Astrocyte (in vitro differentiated cells and primary cell): ENCODE results near the gene RAB11FIP3. TPM values are rescaled to one million over a fixed set of nuclear protein-coding genes. Genes with fewer than 3 reads are reported as not detected.

ENCODE experiments used
- DNase-seq: peaks from one replicate; pipeline ENCODE4 v3.0.0-alpha.2; 2010; ENCODE audit warnings: low read depth
- FAIRE-seq: peaks from 2 replicates; lab custom pipeline; 2011; peaks lifted over from hg19 to GRCh38; lab: Jason Lieb, UNC
- H2AFZ ChIP-seq: 2 replicates; pipeline ENCODE4 v1.6.0; 2012; ENCODE audit warnings: low read depth, low read length, inconsistent platforms
- H3K27ac ChIP-seq: 2 replicates; pipeline ENCODE4 v1.5.1; 2011; ENCODE audit warnings: low read depth, low read length, inconsistent platforms
- H3K27me3 ChIP-seq: 2 replicates; pipeline ENCODE4 v1.6.0; 2011; ENCODE audit warnings: low read length, inconsistent platforms; ENCODE audit not compliant: insufficient read depth
- H3K36me3 ChIP-seq: 2 replicates; pipeline ENCODE4 v1.5.1; 2011; ENCODE audit warnings: low read length, inconsistent platforms; ENCODE audit not compliant: insufficient read depth
- H3K4me1 ChIP-seq: 2 replicates; pipeline ENCODE4 v1.5.1; 2011; ENCODE audit warnings: low read length, inconsistent platforms; ENCODE audit not compliant: insufficient read depth
- H3K4me2 ChIP-seq: 2 replicates; pipeline ENCODE4 v1.6.0; 2012; ENCODE audit warnings: low read length, inconsistent platforms
- H3K4me3 ChIP-seq: 2 replicates; pipeline ENCODE4 v1.5.1; 2011; ENCODE audit warnings: low read depth, mild to moderate bottlenecking, low read length, inconsistent platforms; ENCODE audit not compliant: insufficient read depth
- H3K79me2 ChIP-seq: 2 replicates; pipeline ENCODE4 v1.6.0; 2012; ENCODE audit warnings: mild to moderate bottlenecking, low read length, inconsistent platforms; ENCODE audit not compliant: insufficient read depth
- H3K9ac ChIP-seq: 2 replicates; pipeline ENCODE4 v1.6.0; 2012; ENCODE audit warnings: mild to moderate bottlenecking, low read length, inconsistent platforms
- H3K9me3 ChIP-seq: 2 replicates; pipeline ENCODE4 v1.5.1; 2012; ENCODE audit warnings: low read depth, mild to moderate bottlenecking, low read length, inconsistent platforms; ENCODE audit not compliant: insufficient read depth
- H4K20me1 ChIP-seq: 2 replicates; pipeline ENCODE4 v1.6.0; 2012; ENCODE audit warnings: low read length, inconsistent platforms; ENCODE audit not compliant: insufficient read depth
- H3K27ac Mint-ChIP-seq: one replicate; pipeline ENCODE4 v1.8.0; 2021; ENCODE audit warnings: mild to moderate bottlenecking, mixed read lengths; ENCODE audit not compliant: unreplicated experiment
- H3K27me3 Mint-ChIP-seq: one replicate; pipeline ENCODE4 v1.8.0; 2021; ENCODE audit warnings: low read depth, mixed read lengths; ENCODE audit not compliant: unreplicated experiment
- H3K36me3 Mint-ChIP-seq: one replicate; pipeline ENCODE4 v1.8.0; 2021; ENCODE audit warnings: low read depth, mixed read lengths; ENCODE audit not compliant: unreplicated experiment
- H3K4me1 Mint-ChIP-seq: one replicate; pipeline ENCODE4 v1.8.0; 2021; ENCODE audit warnings: low read depth, mixed read lengths; ENCODE audit not compliant: unreplicated experiment
- H3K4me3 Mint-ChIP-seq: one replicate; pipeline ENCODE4 v1.8.0; 2021; ENCODE audit warnings: mild to moderate bottlenecking, moderate library complexity, mixed read lengths; ENCODE audit not compliant: unreplicated experiment
- H3K9me3 Mint-ChIP-seq: one replicate; pipeline ENCODE4 v1.8.0; 2021; ENCODE audit warnings: mild to moderate bottlenecking, mixed read lengths; ENCODE audit not compliant: unreplicated experiment
- CTCF ChIP-seq: IDR thresholded peaks from 2 replicates; pipeline ENCODE4 v1.5.1; 2011; ENCODE audit warnings: low read depth, mild to moderate bottlenecking, inconsistent platforms, low read length, moderate library complexity; ENCODE audit not compliant: insufficient read depth
- EZH2 ChIP-seq: IDR thresholded peaks from 2 replicates; pipeline ENCODE4 v1.6.1; 2012; ENCODE audit warnings: mild to moderate bottlenecking, low read length, inconsistent platforms; ENCODE audit not compliant: insufficient read depth
- total RNA-seq: library from RNA; stranded (reverse); gene quantifications from 2 replicates; pipeline ENCODE4 v1.2.1, GENCODE V29; 2021

The RAB11FIP3 gene
- total RNA-seq, 1 donor from 2014 or later = 21.2 TPM

GRCh38 chr16:489606-490005, 64.2 kb downstream of the RAB11FIP3 start:
- no peak overlapping the region for H3K27ac Mint-ChIP-seq
- H3K4me1 Mint-ChIP-seq = peaks cover 3% of the 10 kb centered on the region
- no peak overlapping the region for H3K9ac ChIP-seq
- no peak overlapping the region for H3K4me3 ChIP-seq
- H3K27ac ChIP-seq = no peak overlapping the region
- no peak overlapping the region for H2AFZ ChIP-seq
- FAIRE-seq (no peak), DNase-seq (no peak)
- H3K9me3 Mint-ChIP-seq = no peaks in the 10 kb centered on the region
- peaks cover 5% of the 10 kb centered on the region for H3K36me3 ChIP-seq
- no peaks in the 10 kb centered on the region for H3K27me3 Mint-ChIP-seq
- H3K36me3 Mint-ChIP-seq = peaks cover 6% of the 10 kb centered on the region
- H3K79me2 ChIP-seq = no peaks in the 10 kb centered on the region
- no peaks in the 10 kb centered on the region for H3K9me3 ChIP-seq
- no peak for TF ChIP-seq EZH2
- TF ChIP-seq CTCF = no peak
- H4K20me1 ChIP-seq = peaks cover 12% of the 10 kb centered on the region
- no peaks in the 10 kb centered on the region for H3K27me3 ChIP-seq
- no peak overlapping the region for H3K4me2 ChIP-seq
- peaks cover 4% of the 10 kb centered on the region for H3K4me1 ChIP-seq
- no peak overlapping the region for H3K4me3 Mint-ChIP-seq

- Histone ChIP-seq H3K4me2 (no peak overlapping the region), H3K27me3 (no peaks in the 10 kb centered on the region), H3K27ac (no peak overlapping the region), H3K4me3 (no peak overlapping the region), H3K9me3 (no peaks in the 10 kb centered on the region), H3K9ac (no peak overlapping the region), H2AFZ (no peak overlapping the region), H3K79me2 (no peaks in the 10 kb centered on the region), H3K36me3 (peaks cover 5% of the 10 kb centered on the region), H3K4me1 (peaks cover 4% of the 10 kb centered on the region), H4K20me1 (peaks cover 15% of the 10 kb centered on the region)
- H3K27me3 Mint-ChIP-seq = no peaks in the 10 kb centered on the region
- H3K9me3 Mint-ChIP-seq = no peaks in the 10 kb centered on the region
- no peak overlapping the region for H3K27ac Mint-ChIP-seq
- DNase-seq = no peak
- H3K4me1 Mint-ChIP-seq = peaks cover 3% of the 10 kb centered on the region
- H3K4me3 Mint-ChIP-seq = no peak overlapping the region
- no peak for TF ChIP-seq EZH2
- TF ChIP-seq CTCF = no peak
- no peak for FAIRE-seq
- peaks cover 6% of the 10 kb centered on the region for H3K36me3 Mint-ChIP-seq
Observed at GRCh38 chr16:490768-491167, 65.3 kb downstream of the RAB11FIP3 start.

GRCh38 chr16:491220-491919, 65.9 kb downstream of the RAB11FIP3 start:
- H3K36me3 ChIP-seq = peaks cover 5% of the 10 kb centered on the region
- H3K9me3 ChIP-seq = no peaks in the 10 kb centered on the region
- H4K20me1 ChIP-seq = peaks cover 18% of the 10 kb centered on the region
- no peak overlapping the region for H3K4me3 ChIP-seq
- Mint-ChIP-seq H3K36me3 (peaks cover 6% of the 10 kb centered on the region), H3K9me3 (no peaks in the 10 kb centered on the region), H3K4me1 (peaks cover 3% of the 10 kb centered on the region), H3K4me3 (no peak overlapping the region), H3K27me3 (no peaks in the 10 kb centered on the region), H3K27ac (no peak overlapping the region)
- FAIRE-seq = no peak
- no peaks in the 10 kb centered on the region for H3K79me2 ChIP-seq
- H3K27me3 ChIP-seq = no peaks in the 10 kb centered on the region
- H3K9ac ChIP-seq = no peak overlapping the region
- no peak overlapping the region for H2AFZ ChIP-seq
- no peak overlapping the region for H3K27ac ChIP-seq
- H3K4me2 ChIP-seq = no peak overlapping the region
- TF ChIP-seq CTCF = no peak
- no peak for TF ChIP-seq EZH2
- no peak for DNase-seq
- H3K4me1 ChIP-seq = peaks cover 4% of the 10 kb centered on the region
